ENCODE results near the gene CCDC191.

CCDC191 gene

GRCh38 chr3:113954091-113954685 lies 102.1 kb downstream of the CCDC191 start:
- no peak for DNase-seq (ENCODE audit: low spot score)

- DNase-seq (ENCODE audit: low spot score) = no peak
These were observed 102.6 kb downstream of the CCDC191 start for GRCh38 chr3:113953677-113954076.

GRCh38 chr3:113952921-113953320 lies 103.4 kb downstream of the CCDC191 start:
- no peak for DNase-seq (ENCODE audit: low spot score)

- DNase-seq (ENCODE audit: low spot score) = peak; percentile 22
These were observed 108.1 kb downstream of the CCDC191 start for GRCh38 chr3:113948015-113948917.

- DNase-seq (ENCODE audit: low spot score) = peak; percentile 70
These were observed 108.8 kb downstream of the CCDC191 start, which contains the start of gene ZDHHC23 for GRCh38 chr3:113947372-113948014. Gene ZDHHC23, plus strand, starts transcription at chr3:113948013. Its CDS starts 790 bp downstream, at chr3:113948803.

DNA sequence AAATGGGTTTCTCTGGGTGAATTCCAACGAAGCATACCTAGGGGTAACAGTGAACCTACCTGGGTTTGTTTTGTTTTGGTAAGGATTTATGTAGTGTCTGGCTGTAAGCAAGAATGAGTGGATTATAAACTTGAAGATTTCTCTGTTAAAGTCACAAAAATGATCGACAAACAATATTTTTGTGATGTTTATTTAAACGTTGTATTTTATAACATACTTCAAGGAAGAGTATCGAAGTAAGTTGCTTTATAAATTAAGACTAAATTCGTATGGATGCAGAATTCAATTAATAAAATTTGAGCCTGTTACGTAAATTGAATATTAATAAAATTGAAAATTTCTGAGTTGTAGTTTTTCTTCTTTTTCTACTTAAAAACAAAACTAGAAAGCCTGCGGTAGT lies 109.5 kb downstream of the CCDC191 start:
- no peak for DNase-seq (ENCODE audit: low spot score)

GRCh38 chr3:113927556-113927955 lies 128.8 kb downstream of the CCDC191 start:
- no peak for DNase-seq (ENCODE audit: low spot score)

GRCh38 chr3:113914646-113915045 lies 141.7 kb downstream of the CCDC191 start:
- DNase-seq (ENCODE audit: low spot score) = peak; percentile 17
